ENCODE results near the gene TLR9.

Gene TLR9

DNA sequence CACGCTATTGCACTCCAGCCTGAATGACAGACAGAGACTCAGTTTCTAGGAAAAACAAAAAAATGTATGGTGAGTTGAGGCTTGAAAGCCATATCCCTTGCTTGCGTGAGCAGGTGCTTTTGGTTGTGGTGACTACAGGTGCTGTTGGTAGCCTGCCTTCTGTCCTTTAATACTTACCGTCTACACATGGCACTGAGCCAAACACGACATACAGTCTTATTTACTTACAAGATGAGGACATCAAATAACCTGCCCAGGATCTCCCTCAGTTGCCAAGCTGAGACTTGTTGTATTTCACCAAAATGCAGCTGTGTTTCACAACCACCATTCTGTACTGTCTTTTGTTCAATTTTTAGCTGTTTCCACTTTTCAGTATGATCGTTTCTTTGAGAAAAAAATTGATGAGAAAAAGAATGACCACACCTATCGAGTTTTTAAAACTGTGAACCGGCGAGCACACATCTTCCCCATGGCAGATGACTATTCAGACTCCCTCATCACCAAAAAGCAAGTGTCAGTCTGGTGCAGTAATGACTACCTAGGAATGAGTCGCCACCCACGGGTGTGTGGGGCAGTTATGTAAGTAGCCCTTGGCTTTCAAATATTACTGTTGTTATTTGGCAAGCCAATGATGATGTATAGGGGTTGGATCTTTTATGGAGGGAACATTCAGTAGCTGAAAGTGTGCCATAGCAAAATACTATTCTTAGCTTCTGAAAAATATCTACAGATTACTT lies 20.9 kb downstream of the TLR9 start:
- Histone ChIP-seq H3K9ac (ENCODE audit: low read length) (peak overlapping the region; percentile 31), H3K27me3 (ENCODE audit: control insufficient read depth, insufficient read depth, low read length) (no peaks in the 10 kb centered on the region), H3K9me3 (ENCODE audit: control insufficient read depth, low read length) (no peaks in the 10 kb centered on the region), H3K36me3 (ENCODE audit: control insufficient read depth, insufficient read depth, low read length) (peaks cover 25% of the 10 kb centered on the region), H3K4me1 (ENCODE audit: control insufficient read depth, insufficient read depth, low read length) (peaks cover 26% of the 10 kb centered on the region), H3K4me3 (ENCODE audit: low read length) (no peak overlapping the region)

DNA sequence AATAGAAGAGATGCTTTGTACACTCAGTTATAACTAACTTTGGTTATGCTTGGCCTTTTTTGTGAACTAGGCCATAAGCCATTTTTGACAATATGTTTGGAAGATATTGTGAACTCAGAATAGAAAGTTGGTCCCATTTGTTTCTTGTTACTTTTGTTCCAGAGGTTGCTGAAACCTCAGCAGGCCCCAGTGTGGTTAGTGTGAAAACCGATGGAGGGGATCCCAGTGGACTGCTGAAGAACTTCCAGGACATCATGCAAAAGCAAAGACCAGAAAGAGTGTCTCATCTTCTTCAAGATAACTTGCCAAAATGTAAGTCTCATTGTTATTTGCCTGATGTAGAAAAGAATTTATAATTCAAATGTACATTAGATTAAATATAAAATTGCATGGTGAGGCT lies 21.7 kb downstream of the TLR9 start:
- H3K9me3 ChIP-seq (ENCODE audit: control insufficient read depth, low read length) = no peaks in the 10 kb centered on the region
- H3K9ac ChIP-seq (ENCODE audit: low read length) = no peak overlapping the region
- no peaks in the 10 kb centered on the region for H3K27me3 ChIP-seq (ENCODE audit: control insufficient read depth, insufficient read depth, low read length)
- H3K4me3 ChIP-seq (ENCODE audit: low read length) = no peak overlapping the region
- peaks cover 30% of the 10 kb centered on the region for H3K36me3 ChIP-seq (ENCODE audit: control insufficient read depth, insufficient read depth, low read length)
- peaks cover 34% of the 10 kb centered on the region for H3K4me1 ChIP-seq (ENCODE audit: control insufficient read depth, insufficient read depth, low read length)

DNA sequence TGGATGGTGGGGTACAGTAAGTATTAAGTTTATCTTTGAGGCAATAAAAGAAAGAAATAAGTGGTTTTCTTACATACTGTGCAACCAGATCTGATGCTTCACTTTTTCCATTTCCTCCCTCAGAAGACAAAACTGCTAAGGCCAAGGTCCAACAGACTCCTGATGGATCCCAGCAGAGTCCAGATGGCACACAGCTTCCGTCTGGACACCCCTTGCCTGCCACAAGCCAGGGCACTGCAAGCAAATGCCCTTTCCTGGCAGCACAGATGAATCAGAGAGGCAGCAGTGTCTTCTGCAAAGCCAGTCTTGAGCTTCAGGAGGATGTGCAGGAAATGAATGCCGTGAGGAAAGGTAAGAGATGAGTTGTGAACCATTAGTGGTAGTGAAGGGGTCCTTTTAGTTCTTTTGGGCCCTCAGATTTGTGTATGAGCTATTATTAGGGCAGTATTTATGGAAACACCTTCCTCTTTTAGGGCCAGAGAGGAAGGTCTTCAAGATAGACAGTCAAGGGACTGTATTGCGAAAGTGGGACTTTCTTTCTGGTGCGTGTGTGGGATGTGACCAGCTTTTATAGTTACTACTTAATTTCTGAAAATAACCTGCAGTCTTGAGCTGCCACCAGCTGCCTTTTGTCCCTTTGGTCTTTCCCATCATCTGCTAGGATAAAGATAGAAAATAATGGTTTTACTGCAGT lies 22.9 kb downstream of the TLR9 start:
- H3K4me1 ChIP-seq (ENCODE audit: control insufficient read depth, insufficient read depth, low read length) = peaks cover 39% of the 10 kb centered on the region
- no peaks in the 10 kb centered on the region for H3K9me3 ChIP-seq (ENCODE audit: control insufficient read depth, low read length)
- no peak overlapping the region for H3K9ac ChIP-seq (ENCODE audit: low read length)
- peaks cover 30% of the 10 kb centered on the region for H3K36me3 ChIP-seq (ENCODE audit: control insufficient read depth, insufficient read depth, low read length)
- no peak overlapping the region for H3K4me3 ChIP-seq (ENCODE audit: low read length)
- H3K27me3 ChIP-seq (ENCODE audit: control insufficient read depth, insufficient read depth, low read length) = no peaks in the 10 kb centered on the region

DNA sequence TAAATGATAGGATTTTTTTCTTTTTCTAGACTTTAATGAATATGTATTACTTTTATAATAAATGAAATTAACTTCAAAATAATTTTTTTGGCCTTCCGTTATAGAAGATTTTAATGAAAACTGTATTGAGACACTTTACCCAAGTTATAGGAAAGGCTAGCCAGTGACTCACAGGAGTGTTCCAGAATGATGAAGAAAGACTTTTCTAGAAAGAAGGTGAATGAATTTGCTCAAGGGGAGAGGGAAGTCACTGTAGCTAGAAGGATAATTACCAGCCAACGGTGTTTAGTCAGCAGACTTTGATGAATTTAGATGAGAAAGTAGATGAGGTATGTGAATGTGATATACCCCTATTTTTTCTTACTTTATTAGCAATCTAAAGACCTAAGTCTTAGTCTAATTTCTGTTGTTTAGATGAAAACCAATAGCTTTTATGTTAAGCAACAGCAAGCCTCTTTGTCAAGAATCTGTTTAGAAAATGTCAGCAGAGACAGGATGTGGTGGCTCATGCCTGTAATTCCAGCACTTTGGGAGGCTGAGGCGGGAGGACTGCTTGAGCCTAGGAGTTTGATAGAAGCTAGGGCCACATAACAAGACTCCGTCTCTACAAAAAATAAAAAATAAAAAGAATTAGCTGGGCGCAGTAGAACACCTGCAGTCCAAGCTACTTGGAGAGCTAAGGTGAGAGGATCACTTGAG lies 24.3 kb downstream of the TLR9 start:
- no peak overlapping the region for H3K9ac ChIP-seq (ENCODE audit: low read length)
- no peaks in the 10 kb centered on the region for H3K9me3 ChIP-seq (ENCODE audit: control insufficient read depth, low read length)
- no peaks in the 10 kb centered on the region for H3K27me3 ChIP-seq (ENCODE audit: control insufficient read depth, insufficient read depth, low read length)
- no peak overlapping the region for H3K4me3 ChIP-seq (ENCODE audit: low read length)
- peaks cover 30% of the 10 kb centered on the region for H3K36me3 ChIP-seq (ENCODE audit: control insufficient read depth, insufficient read depth, low read length)
- peaks cover 53% of the 10 kb centered on the region for H3K4me1 ChIP-seq (ENCODE audit: control insufficient read depth, insufficient read depth, low read length)

DNA sequence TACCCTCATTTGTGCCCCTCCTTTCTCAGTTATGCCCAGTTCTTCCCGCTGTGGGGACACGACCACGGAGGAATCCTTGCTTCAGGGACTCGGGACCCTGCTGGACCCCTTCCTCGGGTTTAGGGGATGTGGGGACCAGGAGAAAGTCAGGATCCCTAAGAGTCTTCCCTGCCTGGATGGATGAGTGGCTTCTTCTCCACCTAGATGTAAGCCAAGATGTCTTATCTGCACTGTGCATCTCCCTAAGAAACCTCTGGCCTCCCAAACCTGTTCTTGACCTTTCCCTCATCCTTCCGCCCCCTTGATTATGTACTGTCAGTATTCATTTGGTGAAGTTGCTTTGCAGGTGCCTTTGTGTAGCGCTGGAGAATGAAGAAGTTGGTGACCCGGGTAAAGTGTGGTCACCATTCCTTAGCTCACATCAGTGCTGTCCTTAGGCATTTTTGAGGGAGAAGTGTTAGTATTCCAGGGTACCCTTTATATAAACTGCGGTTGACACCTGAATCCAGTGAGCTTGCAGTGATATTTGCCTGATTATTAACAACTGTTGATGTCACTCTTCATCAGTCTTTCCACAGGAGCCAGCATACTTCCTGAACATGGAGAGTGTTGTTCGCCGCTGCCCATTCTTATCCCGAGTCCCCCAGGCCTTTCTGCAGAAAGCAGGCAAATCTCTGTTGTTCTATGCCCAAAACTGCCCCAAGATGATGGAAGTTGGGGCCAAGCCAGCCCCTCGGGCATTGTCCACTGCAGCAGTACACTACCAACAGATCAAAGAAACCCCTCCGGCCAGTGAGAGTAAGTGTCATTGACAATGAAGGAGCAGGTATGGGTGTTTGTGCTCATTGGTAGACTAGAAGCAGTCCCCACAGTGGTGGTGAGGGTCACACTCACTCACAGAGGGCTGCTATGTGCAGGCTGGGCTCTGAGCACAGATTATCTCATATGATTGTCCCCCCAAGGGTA lies 26.5 kb downstream of the TLR9 start:
- peak overlapping the region; percentile 85 for H3K4me3 ChIP-seq (ENCODE audit: low read length)
- no peaks in the 10 kb centered on the region for H3K27me3 ChIP-seq (ENCODE audit: control insufficient read depth, insufficient read depth, low read length)
- H3K4me1 ChIP-seq (ENCODE audit: control insufficient read depth, insufficient read depth, low read length) = peaks cover 64% of the 10 kb centered on the region
- peaks cover 13% of the 10 kb centered on the region for H3K36me3 ChIP-seq (ENCODE audit: control insufficient read depth, insufficient read depth, low read length)
- no peaks in the 10 kb centered on the region for H3K9me3 ChIP-seq (ENCODE audit: control insufficient read depth, low read length)
- H3K9ac ChIP-seq (ENCODE audit: low read length) = peak overlapping the region; percentile 93

DNA sequence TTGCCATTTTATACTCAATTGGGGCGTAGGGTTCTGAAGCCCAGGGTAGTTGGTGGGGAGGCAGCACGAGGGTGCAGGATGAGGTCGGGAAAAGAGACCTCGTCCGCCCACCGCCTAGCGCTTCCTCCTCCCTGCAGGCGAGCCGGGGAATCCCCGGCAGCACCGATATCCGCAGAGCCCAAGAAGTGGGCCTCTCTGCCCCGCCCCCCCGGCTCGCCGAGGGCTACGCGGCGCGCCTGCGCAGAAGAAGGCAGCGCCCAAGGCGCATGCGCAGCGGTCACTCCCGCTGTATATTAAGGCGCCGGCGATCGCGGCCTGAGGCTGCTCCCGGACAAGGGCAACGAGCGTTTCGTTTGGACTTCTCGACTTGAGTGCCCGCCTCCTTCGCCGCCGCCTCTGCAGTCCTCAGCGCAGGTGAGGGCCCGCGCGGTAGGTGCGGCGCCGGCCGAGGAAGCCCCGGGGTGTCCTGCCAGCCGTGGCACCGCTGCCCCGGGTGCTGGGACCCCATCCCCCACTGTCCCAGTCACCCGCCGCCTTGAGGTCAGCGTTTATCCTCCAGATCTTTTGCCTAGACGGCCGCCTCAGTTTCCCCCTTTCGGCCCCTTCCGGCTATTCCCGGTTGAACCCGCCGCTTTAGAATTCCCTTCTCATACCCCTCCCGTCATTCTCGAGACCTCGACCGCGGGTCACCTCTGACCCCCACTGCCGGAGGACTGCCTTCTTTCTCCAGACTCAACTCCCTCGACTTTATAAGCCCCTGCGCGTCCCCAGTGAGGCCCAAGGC lies 27.4 kb downstream of the TLR9 start, which contains the start of gene ALAS1:
Gene ALAS1, plus strand, starts transcription at position 319 of the 784 bp plus-strand sequence. CDS start 1,082 bp downstream, outside the sequence.
- peak within 1 kb of the TSS; percentile 93 for H3K9ac ChIP-seq (ENCODE audit: low read length)
- H3K27me3 ChIP-seq (ENCODE audit: control insufficient read depth, insufficient read depth, low read length) = no peaks in the 10 kb centered on the region
- H3K4me1 ChIP-seq (ENCODE audit: control insufficient read depth, insufficient read depth, low read length) = peaks cover 62% of the 10 kb centered on the region
- H3K9me3 ChIP-seq (ENCODE audit: control insufficient read depth, low read length) = no peaks in the 10 kb centered on the region
- H3K4me3 ChIP-seq (ENCODE audit: low read length) = peak within 1 kb of the TSS; percentile 85
- H3K36me3 ChIP-seq (ENCODE audit: control insufficient read depth, insufficient read depth, low read length) = peaks cover 10% of the 10 kb centered on the region

DNA sequence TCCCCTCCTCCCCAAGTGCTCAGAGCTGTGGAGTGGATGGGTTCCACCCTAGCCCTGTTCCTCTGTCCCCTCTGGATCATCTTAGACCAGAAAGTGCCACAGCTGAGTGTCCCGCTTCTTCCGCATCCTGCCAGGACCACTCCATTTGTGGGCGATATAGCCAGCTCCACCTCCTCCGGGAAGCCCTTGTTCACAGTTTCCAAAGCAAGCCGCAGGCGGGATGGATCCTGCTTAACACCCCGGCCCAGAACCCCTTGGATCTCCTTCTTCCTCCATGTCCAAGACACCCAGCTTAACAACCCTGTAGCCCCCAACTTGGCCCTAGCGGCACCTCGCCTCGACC lies 28.0 kb downstream of the TLR9 start:
- peak overlapping the region; percentile 85 for H3K4me3 ChIP-seq (ENCODE audit: low read length)
- no peaks in the 10 kb centered on the region for H3K9me3 ChIP-seq (ENCODE audit: control insufficient read depth, low read length)
- peaks cover 60% of the 10 kb centered on the region for H3K4me1 ChIP-seq (ENCODE audit: control insufficient read depth, insufficient read depth, low read length)
- H3K27me3 ChIP-seq (ENCODE audit: control insufficient read depth, insufficient read depth, low read length) = no peaks in the 10 kb centered on the region
- peak overlapping the region; percentile 93 for H3K9ac ChIP-seq (ENCODE audit: low read length)
- peaks cover 7% of the 10 kb centered on the region for H3K36me3 ChIP-seq (ENCODE audit: control insufficient read depth, insufficient read depth, low read length)

DNA sequence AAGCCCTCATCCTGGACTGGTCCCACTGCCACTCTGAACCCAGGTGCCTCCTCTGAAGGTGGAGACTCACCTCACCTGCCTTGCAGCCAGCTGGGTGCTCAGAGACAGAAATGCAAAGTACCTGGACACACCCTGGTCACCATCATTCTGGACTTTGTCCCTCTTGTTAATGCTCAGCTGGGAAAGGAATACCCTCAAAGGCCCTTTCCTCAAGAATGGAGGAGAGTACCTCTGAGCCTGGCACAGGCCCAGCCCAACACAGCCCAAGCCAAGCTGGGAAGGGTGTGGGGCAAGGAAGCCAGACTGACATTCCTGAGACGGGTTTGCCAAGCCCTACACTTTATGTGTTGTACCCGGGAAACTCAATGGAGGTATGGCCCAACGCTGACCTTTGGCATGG lies 28.5 kb downstream of the TLR9 start:
- no peaks in the 10 kb centered on the region for H3K27me3 ChIP-seq (ENCODE audit: control insufficient read depth, insufficient read depth, low read length)
- H3K9me3 ChIP-seq (ENCODE audit: control insufficient read depth, low read length) = no peaks in the 10 kb centered on the region
- H3K9ac ChIP-seq (ENCODE audit: low read length) = peak overlapping the region; percentile 93
- H3K4me3 ChIP-seq (ENCODE audit: low read length) = peak overlapping the region; percentile 85
- H3K36me3 ChIP-seq (ENCODE audit: control insufficient read depth, insufficient read depth, low read length) = peaks cover 5% of the 10 kb centered on the region
- peaks cover 58% of the 10 kb centered on the region for H3K4me1 ChIP-seq (ENCODE audit: control insufficient read depth, insufficient read depth, low read length)

DNA sequence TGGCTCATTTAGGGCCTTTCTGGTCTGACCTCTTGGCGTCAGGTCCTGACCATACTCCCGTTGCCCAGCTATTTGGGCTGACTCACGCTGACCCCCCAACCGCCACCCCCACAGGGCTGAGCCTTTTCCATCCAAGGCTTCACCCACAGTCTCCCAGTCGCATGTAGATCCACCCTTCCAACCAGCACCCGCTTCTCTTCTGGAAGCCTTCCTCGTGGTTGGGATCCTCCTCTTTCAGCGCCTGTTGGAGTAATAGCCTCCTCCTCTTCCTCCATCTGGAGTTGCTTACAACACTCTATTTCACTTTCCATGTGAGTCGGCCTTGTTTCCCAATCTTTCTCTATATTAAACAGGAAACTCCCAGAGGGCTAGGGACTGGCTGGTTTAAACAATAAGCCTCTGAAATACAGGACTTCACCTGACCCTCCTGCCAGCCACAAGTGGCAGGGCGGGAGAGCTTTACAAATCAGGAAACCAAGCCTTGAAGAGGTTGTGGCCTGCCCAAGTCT lies 29.6 kb downstream of the TLR9 start:
- no peaks in the 10 kb centered on the region for H3K27me3 ChIP-seq (ENCODE audit: control insufficient read depth, insufficient read depth, low read length)
- H3K4me1 ChIP-seq (ENCODE audit: control insufficient read depth, insufficient read depth, low read length) = peaks cover 62% of the 10 kb centered on the region
- no peak overlapping the region for H3K4me3 ChIP-seq (ENCODE audit: low read length)
- H3K9me3 ChIP-seq (ENCODE audit: control insufficient read depth, low read length) = no peaks in the 10 kb centered on the region
- peaks cover 5% of the 10 kb centered on the region for H3K36me3 ChIP-seq (ENCODE audit: control insufficient read depth, insufficient read depth, low read length)
- H3K9ac ChIP-seq (ENCODE audit: low read length) = no peak overlapping the region

DNA sequence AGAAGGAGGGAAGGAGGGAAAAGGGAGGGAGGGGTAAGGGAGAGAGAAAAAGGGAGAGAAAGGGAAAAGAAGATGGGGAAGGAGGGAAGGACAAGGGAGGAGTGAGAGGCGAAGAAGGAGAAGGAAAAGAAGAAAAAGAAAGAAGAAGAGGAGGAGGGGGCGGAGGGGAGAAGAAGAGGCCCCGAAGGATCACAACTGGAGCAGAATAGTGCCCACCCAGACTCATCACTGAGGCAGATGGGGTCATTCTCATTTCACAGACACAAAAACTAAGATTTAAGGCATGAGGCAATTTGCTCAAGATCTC lies 30.2 kb downstream of the TLR9 start:
- peaks cover 66% of the 10 kb centered on the region for H3K4me1 ChIP-seq (ENCODE audit: control insufficient read depth, insufficient read depth, low read length)
- H3K36me3 ChIP-seq (ENCODE audit: control insufficient read depth, insufficient read depth, low read length) = peaks cover 5% of the 10 kb centered on the region
- no peak overlapping the region for H3K9ac ChIP-seq (ENCODE audit: low read length)
- H3K27me3 ChIP-seq (ENCODE audit: control insufficient read depth, insufficient read depth, low read length) = no peaks in the 10 kb centered on the region
- no peaks in the 10 kb centered on the region for H3K9me3 ChIP-seq (ENCODE audit: control insufficient read depth, low read length)
- no peak overlapping the region for H3K4me3 ChIP-seq (ENCODE audit: low read length)

All from mucosa of stomach (tissue), 1 donor.